ENCODE data around the gene NR3C1. TPM values are rescaled to one million over a fixed set of nuclear protein-coding genes. Genes with fewer than 3 reads are reported as not detected.
A peak's percentile ranks its signal among the peaks of the same experiment; 100 is the strongest.

Gene NR3C1
- total and polyA plus RNA-seq, 2 experiments from 2014 or later: 41.0 to 60.5 TPM

DNA sequence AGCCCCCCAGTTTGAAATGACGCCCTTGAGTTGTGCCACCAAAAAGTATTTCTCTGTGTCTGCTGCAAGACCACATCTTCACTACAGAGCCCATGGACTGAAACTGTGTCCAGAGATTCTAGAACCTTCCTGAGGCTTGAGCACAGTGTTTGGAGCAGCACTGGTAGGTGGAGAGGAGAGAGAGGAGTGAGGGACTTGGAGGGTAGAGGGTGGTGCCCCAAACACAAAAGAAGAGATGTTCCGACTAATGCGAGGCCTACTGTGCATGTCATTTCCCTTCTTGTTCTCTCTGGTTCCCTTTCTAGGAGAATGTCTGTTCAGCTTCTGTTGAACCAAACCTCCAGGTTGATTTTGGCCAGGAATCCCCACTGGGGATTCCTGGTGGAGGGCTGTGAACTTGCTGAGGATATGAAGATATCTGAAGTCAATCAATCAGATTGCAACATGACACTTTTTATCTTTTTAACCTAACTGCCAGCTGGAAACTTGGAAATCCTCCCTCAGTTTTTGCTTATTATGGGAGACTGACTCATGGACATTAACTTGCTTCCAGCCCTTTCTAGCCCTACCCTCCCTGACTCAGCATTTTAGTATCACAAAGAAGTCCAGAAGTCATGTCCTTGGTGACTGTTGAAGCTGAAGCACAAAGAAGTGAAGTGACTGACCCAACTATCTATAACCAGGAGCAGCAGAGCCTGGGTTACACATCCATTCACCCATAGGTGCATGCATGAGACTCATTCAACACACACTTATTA lies 154.5 kb downstream of the NR3C1 start:
- no peaks in the 10 kb centered on the region for H3K9me3 ChIP-seq (ENCODE audit: low read depth)
- no peaks in the 10 kb centered on the region for H3K36me3 ChIP-seq (replicated peaks; ENCODE audit: insufficient read depth, low read depth)
- H3K79me2 ChIP-seq: no peaks in the 10 kb centered on the region
- no peak overlapping the region for H3K4me3 ChIP-seq
- H3K9me2 ChIP-seq (replicated peaks; ENCODE audit: insufficient read depth): no peaks in the 10 kb centered on the region
- TF ChIP-seq, protein P1, sequence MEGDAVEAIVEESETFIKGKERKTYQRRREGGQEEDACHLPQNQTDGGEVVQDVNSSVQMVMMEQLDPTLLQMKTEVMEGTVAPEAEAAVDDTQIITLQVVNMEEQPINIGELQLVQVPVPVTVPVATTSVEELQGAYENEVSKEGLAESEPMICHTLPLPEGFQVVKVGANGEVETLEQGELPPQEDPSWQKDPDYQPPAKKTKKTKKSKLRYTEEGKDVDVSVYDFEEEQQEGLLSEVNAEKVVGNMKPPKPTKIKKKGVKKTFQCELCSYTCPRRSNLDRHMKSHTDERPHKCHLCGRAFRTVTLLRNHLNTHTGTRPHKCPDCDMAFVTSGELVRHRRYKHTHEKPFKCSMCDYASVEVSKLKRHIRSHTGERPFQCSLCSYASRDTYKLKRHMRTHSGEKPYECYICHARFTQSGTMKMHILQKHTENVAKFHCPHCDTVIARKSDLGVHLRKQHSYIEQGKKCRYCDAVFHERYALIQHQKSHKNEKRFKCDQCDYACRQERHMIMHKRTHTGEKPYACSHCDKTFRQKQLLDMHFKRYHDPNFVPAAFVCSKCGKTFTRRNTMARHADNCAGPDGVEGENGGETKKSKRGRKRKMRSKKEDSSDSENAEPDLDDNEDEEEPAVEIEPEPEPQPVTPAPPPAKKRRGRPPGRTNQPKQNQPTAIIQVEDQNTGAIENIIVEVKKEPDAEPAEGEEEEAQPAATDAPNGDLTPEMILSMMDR (IDR thresholded peaks at IDR 0.05; ENCODE audit: poor library complexity): no peak
- no peak for TF ChIP-seq EZH2phosphoT487 (IDR thresholded peaks at IDR 0.05; ENCODE audit: low read depth, severe bottlenecking, unreplicated experiment)
- TF ChIP-seq EZH2 (IDR thresholded peaks at IDR 0.05; ENCODE audit: borderline replicate concordance): no peak
- no peaks in the 10 kb centered on the region for H4K20me1 ChIP-seq (ENCODE audit: insufficient read depth, poor library complexity, severe bottlenecking)
- WGBS (ENCODE audit: low lambda C conversion rate, missing lambda C conversion rate): 93% methylated on average over 3 of the region's 3 CpGs
- no peaks in the 10 kb centered on the region for H3K27me3 ChIP-seq
- peak overlapping the region; percentile 30 for H3K27ac ChIP-seq
- H3K4me1 ChIP-seq (ENCODE audit: insufficient read depth): peaks cover 9% of the 10 kb centered on the region
- no peak overlapping the region for H3K4me2 ChIP-seq
- H2AFZ ChIP-seq: no peak overlapping the region
- peak; percentile 70 for DNase-seq (ENCODE audit: low spot score)

DNA sequence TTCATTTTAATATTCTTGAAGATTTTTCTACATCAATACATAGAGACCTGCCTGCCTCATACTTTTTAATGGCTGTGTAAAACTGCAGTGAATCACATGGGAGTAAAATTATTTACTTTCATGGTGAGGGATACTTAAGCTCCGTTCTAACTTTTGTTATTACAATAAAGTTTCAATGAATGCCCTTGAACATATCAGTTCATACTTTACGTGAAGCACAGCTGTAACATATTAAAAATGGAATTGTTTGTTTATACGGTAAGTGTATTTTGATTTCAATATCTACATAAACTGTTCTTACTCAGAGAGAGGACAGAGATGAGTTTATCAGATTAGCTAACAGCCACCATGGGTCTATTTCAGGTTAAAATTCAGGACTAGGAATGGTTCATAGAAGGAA lies 155.1 kb downstream of the NR3C1 start:
- H3K4me3 ChIP-seq: no peak overlapping the region
- H4K20me1 ChIP-seq (ENCODE audit: insufficient read depth, poor library complexity, severe bottlenecking): no peaks in the 10 kb centered on the region
- no peaks in the 10 kb centered on the region for H3K79me2 ChIP-seq
- no peaks in the 10 kb centered on the region for H3K36me3 ChIP-seq (replicated peaks; ENCODE audit: insufficient read depth, low read depth)
- WGBS (ENCODE audit: low lambda C conversion rate, missing lambda C conversion rate): 41% methylated on average over 3 of the region's 3 CpGs
- no peak for TF ChIP-seq EZH2 (IDR thresholded peaks at IDR 0.05; ENCODE audit: borderline replicate concordance)
- TF ChIP-seq EZH2phosphoT487 (IDR thresholded peaks at IDR 0.05; ENCODE audit: low read depth, severe bottlenecking, unreplicated experiment): no peak
- TF ChIP-seq, protein P1 (IDR thresholded peaks at IDR 0.05; ENCODE audit: poor library complexity): no peak
- H3K9me2 ChIP-seq (replicated peaks; ENCODE audit: insufficient read depth): no peaks in the 10 kb centered on the region
- DNase-seq (ENCODE audit: low spot score): no peak
- no peaks in the 10 kb centered on the region for H3K27me3 ChIP-seq
- H3K4me1 ChIP-seq (ENCODE audit: insufficient read depth): peaks cover 9% of the 10 kb centered on the region
- H2AFZ ChIP-seq: no peak overlapping the region
- no peaks in the 10 kb centered on the region for H3K9me3 ChIP-seq (ENCODE audit: low read depth)
- H3K27ac ChIP-seq: no peak overlapping the region
- no peak overlapping the region for H3K4me2 ChIP-seq

DNA sequence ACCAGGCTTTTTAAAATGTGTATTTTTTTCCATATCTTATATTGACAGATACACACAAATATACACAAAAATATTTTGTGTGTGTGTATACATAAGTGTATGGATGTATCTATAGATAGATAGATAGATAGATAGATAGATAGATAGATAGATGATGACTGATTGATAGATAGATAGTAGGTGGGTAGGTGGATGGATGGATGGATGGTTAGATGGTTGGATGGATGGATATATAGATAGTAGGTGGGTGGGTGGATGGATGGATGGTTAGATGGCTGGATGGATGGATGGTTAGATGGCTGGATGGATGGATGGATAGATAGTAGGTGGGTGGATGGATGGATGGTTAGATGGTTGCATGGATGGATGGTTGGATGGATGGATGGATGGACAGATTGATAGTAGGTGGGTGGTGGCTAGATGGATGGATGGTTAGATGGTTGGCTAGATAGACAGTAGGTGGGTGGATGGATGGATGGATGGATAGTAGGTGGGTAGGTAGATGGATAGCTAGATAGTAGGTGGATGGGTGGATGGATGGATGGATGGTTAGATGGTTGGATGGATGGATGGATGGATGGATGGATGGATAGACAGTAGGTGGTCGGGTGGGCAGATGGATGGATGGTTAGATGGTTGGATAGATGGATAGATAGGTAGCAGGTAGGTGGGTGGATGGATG lies 156.2 kb downstream of the NR3C1 start:
- no peaks in the 10 kb centered on the region for H3K9me2 ChIP-seq (replicated peaks; ENCODE audit: insufficient read depth)
- H3K79me2 ChIP-seq: no peaks in the 10 kb centered on the region
- no peaks in the 10 kb centered on the region for H3K36me3 ChIP-seq (replicated peaks; ENCODE audit: insufficient read depth, low read depth)
- DNase-seq (ENCODE audit: low spot score): no peak
- H3K4me3 ChIP-seq: no peak overlapping the region
- no peak overlapping the region for H2AFZ ChIP-seq
- no peak overlapping the region for H3K27ac ChIP-seq
- H3K9me3 ChIP-seq (ENCODE audit: low read depth): no peaks in the 10 kb centered on the region
- H3K4me1 ChIP-seq (ENCODE audit: insufficient read depth): peaks cover 9% of the 10 kb centered on the region
- 100% methylated on average over 1 of the region's 1 CpG for WGBS (ENCODE audit: low lambda C conversion rate, missing lambda C conversion rate)
- no peaks in the 10 kb centered on the region for H3K27me3 ChIP-seq
- TF ChIP-seq EZH2phosphoT487 (IDR thresholded peaks at IDR 0.05; ENCODE audit: low read depth, severe bottlenecking, unreplicated experiment): no peak
- TF ChIP-seq EZH2 (IDR thresholded peaks at IDR 0.05; ENCODE audit: borderline replicate concordance): no peak
- TF ChIP-seq, protein P1 (IDR thresholded peaks at IDR 0.05; ENCODE audit: poor library complexity): no peak
- H4K20me1 ChIP-seq (ENCODE audit: insufficient read depth, poor library complexity, severe bottlenecking): no peaks in the 10 kb centered on the region
- H3K4me2 ChIP-seq: no peak overlapping the region
